OCI-LY7 (cell line): ENCODE results near the gene CELF2.

Experiments used
- CTCF ChIP-seq: fragments of 200-600 bp; sonication (generic); conservative IDR thresholded peaks from 2 replicates; pipeline ENCODE4 v1.5.1; 2014; ENCODE audit warnings: mild to moderate bottlenecking, antibody characterized with exemption, low read length, moderate library complexity, mixed read lengths
- EZH2phosphoT487 ChIP-seq: fragments of 200-600 bp; sonication (generic); IDR thresholded peaks from 2 replicates; pipeline ENCODE4 v1.6.1; 2018; ENCODE audit warnings: low read depth, borderline replicate concordance, mild to moderate bottlenecking, mixed run types, antibody characterized with exemption, low read length, moderate library complexity, mixed read lengths

- no peak for TF ChIP-seq CTCF
- no peak for TF ChIP-seq EZH2phosphoT487
Observed at GRCh38 chr10:11192304-11193000, 174.8 kb downstream of the CELF2 start.
